Stimulated activated CD4-positive, alpha-beta T cell treated with anti-CD3 and anti-CD28 coated beads, Interleukin-1b, Interleukin-23, amount 100 ng/mL, for 1 hour (primary cell): ENCODE measurements around the gene SLC37A2.

ENCODE experiments used
- DNase-seq, 2 donors: peaks; one replicate each; pipeline ENCODE4 v3.0.0-alpha.2; 2020; ENCODE audit warnings: low read depth in 2 of 2

SLC37A2 gene

DNA sequence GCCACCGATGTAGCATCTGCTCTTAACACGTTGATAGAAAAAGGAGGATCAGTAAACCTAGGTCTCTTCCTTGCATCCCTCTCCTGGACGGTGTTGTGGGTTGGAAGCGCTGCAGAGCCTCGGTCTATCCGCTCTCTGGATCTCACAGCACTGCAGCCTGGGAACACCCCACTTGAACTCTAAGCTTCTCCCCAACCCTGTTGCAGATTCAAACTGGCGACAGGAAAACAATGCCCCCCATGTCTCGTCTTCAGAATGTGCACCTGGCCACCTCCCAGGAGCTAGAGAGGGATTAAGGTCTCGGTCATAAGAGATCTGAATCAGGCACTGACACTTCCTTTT, 47.9 kb downstream of the SLC37A2 start:
- DNase-seq, result no peak

DNA sequence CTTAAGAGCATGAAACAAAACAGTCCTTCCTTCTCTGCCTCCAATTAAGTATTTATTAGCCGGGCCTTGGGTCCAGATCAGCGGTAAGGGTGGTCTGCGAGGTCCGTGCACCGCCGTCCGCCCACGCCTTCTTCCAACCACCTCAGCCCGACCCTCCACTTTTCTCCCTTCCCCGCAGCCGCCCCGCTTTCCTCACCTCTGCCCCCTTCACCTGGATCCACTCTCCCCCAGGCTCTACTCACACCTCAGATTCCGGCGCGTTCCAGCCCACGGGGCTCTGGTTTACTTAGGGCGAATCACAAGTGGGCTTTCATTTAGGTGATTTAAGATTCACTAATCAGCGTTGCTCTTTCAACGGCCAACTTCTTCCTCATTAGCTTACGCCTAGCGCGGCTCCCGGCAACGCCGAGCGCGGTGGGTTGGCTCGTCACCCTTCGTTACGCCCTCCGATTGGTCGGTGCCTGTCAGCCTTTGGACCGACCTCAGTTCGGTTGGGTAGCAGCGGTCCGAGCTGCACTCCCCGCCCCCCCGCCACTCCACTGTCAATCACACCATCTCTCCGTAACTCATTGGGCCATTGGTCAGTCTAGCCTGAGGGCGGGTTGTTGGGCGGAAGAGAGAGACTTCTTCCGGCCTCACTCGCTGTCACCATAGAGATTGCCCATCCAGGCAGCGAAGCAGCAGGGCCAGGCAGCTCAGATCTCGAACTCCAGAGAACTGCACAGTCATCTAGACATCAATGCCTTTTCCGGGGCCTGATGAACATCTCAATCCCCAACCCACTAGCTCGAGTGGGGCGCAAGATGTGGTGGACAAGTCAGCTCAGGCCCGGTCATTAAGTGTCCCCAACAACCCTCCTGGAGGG, 48.5 kb downstream of the SLC37A2 start, which contains the start of gene TMEM218:
Gene TMEM218 (minus strand): TSS at position 284 of the 865 bp plus-strand sequence. CDS start 9,385 bp downstream, outside the sequence.
- peak; percentile 83 to 91 for DNase-seq

GRCh38 chr11:125112208-125112604, 49.1 kb downstream of the SLC37A2 start:
- DNase-seq, result no peak

DNA sequence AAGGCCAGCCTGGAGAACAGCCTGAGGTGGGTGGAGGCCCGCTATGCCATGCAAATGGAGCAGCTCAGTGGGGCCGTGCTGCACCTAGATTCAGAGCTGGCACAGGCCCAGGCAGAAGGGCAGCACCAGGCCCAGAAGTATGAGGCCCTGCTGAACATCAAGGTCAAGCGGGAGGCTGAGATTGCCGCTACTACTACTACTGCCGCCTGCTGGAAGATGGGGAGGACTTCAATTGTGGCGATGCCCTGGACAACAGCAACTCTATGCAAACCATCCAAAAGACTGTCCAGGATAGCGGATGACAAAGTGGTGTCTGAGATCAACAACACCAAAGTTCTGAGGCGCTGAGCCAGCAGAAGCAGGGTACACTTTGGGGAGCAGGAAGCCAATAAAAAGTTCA, 51.4 kb downstream of the SLC37A2 start:
- DNase-seq, result no peak

GRCh38 chr11:125117429-125117828, 54.3 kb downstream of the SLC37A2 start:
- DNase-seq, result no peak

- no peak for DNase-seq
These were observed 60.3 kb downstream of the SLC37A2 start for GRCh38 chr11:125123194-125123946.

- no peak for DNase-seq
These were observed 61.0 kb downstream of the SLC37A2 start for GRCh38 chr11:125123947-125124617.

DNA sequence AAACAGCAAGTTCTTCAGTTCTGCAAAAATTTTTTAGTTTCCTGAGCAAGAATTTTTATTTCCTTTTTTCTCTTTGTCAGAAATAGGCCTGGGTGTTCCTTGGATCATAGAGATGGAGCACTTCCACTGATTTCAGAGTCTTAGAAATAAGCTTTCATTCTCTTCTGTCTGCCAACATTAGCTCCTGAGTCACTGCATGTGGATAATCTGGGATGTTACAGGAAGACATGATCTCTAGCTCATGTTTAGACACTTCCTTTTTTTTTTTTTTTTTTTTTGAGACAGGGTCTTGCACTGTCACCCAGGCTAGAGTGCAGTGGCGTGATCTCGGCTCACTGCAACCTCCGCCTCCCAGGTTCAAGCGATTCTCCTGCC, 61.5 kb downstream of the SLC37A2 start:
- DNase-seq, result no peak

DNA sequence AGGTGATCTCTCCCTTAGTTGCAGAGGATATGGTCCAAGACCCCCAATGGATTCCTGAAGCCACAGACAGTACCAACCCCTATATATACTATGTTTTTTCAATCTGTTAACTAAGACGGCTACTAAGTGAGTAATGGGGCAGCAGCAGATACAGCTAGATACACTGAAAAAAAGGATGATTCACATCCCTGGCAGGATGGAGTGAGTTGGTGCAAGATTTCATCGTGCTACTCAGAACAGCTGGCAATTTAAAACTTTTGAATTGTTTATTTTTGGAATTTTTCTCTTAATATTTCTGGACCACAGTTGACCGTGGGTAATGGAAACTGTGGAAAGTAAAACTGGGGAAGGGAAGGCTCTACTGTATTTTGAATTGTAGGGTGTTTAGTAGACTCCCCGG, 65.3 kb downstream of the SLC37A2 start:
- no peak for DNase-seq

- DNase-seq, result no peak
These were observed 66.3 kb downstream of the SLC37A2 start for GRCh38 chr11:125129316-125129993.

DNA sequence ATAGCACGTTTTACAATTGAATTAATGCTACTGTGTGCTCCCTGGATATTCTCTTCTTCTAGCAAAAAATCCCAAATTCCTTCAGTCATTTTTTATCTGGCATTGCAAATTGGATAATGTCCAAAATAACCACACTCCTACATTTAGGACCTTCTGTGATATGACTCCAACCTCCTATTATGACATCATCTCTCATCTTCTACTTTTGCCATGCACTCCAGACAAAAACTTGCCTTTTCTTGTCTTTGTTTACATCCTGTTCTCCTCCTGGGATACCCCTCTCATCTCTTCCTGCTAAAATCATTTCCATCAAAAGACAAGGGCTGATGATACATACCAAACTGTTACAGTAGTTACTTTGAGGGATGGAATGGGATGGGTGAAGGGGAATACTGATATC, 69.0 kb downstream of the SLC37A2 start:
- DNase-seq, result no peak

- no peak for DNase-seq
These were observed 69.5 kb downstream of the SLC37A2 start for GRCh38 chr11:125132596-125132995.

- no peak for DNase-seq
These were observed 72.9 kb downstream of the SLC37A2 start for GRCh38 chr11:125136001-125136400.

GRCh38 chr11:125138966-125139365, 75.9 kb downstream of the SLC37A2 start:
- DNase-seq, result no peak

GRCh38 chr11:125139778-125140177, 76.7 kb downstream of the SLC37A2 start:
- DNase-seq, result no peak
